Gastrocnemius medialis (tissue), 4 donors: Measurements from ENCODE around the gene FAM107B.

Experiments
- CTCF ChIP-seq, 5 experiments: fragments of 450-650 bp in 3 of 5; fragments of 200-600 bp in 2 of 5; sonication (generic) in 2 of 5; IDR thresholded peaks in 4 of 5; conservative IDR thresholded peaks in 1 of 5; 1 replicate in 4 of 5; 2 replicates in 1 of 5; pipeline ENCODE4 v1.5.1; 2016 to 2019; ENCODE audit warnings: antibody characterized with exemption in 5 of 5, mild to moderate bottlenecking in 3 of 5, moderate library complexity in 3 of 5
- POLR2A ChIP-seq, 2 donors: fragments of 450-650 bp; IDR thresholded peaks; one replicate each; pipeline ENCODE4 v1.6.1; 2017; ENCODE audit warnings: antibody characterized with exemption in 2 of 2, mild to moderate bottlenecking in 2 of 2, moderate library complexity in 2 of 2

- TF ChIP-seq CTCF (IDR thresholded peaks at IDR 0.05 in 4 of 5, conservative IDR thresholded peaks at IDR 0.05 in 1 of 5) (no peak), POLR2A (IDR thresholded peaks at IDR 0.05) (no peak)
Measured at GRCh38 chr10:14498326-14498725, 276.4 kb downstream of the FAM107B start.
